Caco-2 (cell line): Measurements from ENCODE around the gene KCNIP1. TPM values are rescaled to one million over a fixed set of nuclear protein-coding genes. Genes with fewer than 3 reads are reported as not detected.

ENCODE experiments used
- BruUV-seq: library from RNA; stranded (reverse); fragments of 400-500 nt; replicated peaks from 2 replicates; lab custom pipeline; 2021; lab: Mats Ljungman, UMichigan
- CTCF ChIA-PET: fragments of 300-600 bp; sonication (Branson Sonifier 250); formaldehyde crosslinking; loops from one replicate; lab custom pipeline; 2022; ENCODE audit warnings: antibody characterized with exemption; lab: Charles Lee
- POLR2A ChIA-PET: fragments of 300-600 bp; sonication (Branson Sonifier 250); formaldehyde crosslinking; loops from one replicate; lab custom pipeline; 2022; ENCODE audit warnings: antibody characterized with exemption; lab: Charles Lee
- DNase-seq, 2 experiments: peaks; one replicate each; pipeline versions ENCODE4 v3.0.0 to v3.0.0-alpha.2; 2020 to 2022
- H3K27me3 ChIP-seq: replicated peaks from 2 replicates; pipeline ENCODE4 v1.6.0; 2011; ENCODE audit warnings: low read length; ENCODE audit not compliant: control insufficient read depth, insufficient read depth
- H3K36me3 ChIP-seq: 2 replicates; pipeline ENCODE4 v1.5.1; 2011; ENCODE audit warnings: low read length; ENCODE audit not compliant: control insufficient read depth, insufficient read depth
- H3K4me1 ChIP-seq: fragments of 250-450 bp; sonication (Bioruptor Pico); 2 replicates; pipeline ENCODE4 v1.5.1; 2020; ENCODE audit warnings: mild to moderate bottlenecking
- H3K4me3 ChIP-seq: 2 replicates; pipeline ENCODE4 v1.5.1; 2011; ENCODE audit warnings: low read depth, mild to moderate bottlenecking, control low read depth, low read length
- H3K9me3 ChIP-seq: fragments of 250-450 bp; sonication (Bioruptor Pico); 2 replicates; pipeline ENCODE4 v1.5.1; 2020; ENCODE audit warnings: mild to moderate bottlenecking, moderate library complexity
- H3K27ac Mint-ChIP-seq: one replicate; pipeline ENCODE4 v1.8.0; 2022; ENCODE audit warnings: mixed read lengths; ENCODE audit not compliant: unreplicated experiment
- H3K27me3 Mint-ChIP-seq: one replicate; pipeline ENCODE4 v1.8.0; 2022; ENCODE audit warnings: mixed read lengths; ENCODE audit not compliant: insufficient read depth, unreplicated experiment
- H3K36me3 Mint-ChIP-seq: one replicate; pipeline ENCODE4 v1.8.0; 2022; ENCODE audit warnings: mild to moderate bottlenecking, mixed read lengths; ENCODE audit not compliant: insufficient read depth, unreplicated experiment
- H3K4me1 Mint-ChIP-seq: one replicate; pipeline ENCODE4 v1.8.0; 2022; ENCODE audit warnings: low read depth, mixed read lengths; ENCODE audit not compliant: unreplicated experiment
- H3K4me3 Mint-ChIP-seq: one replicate; pipeline ENCODE4 v1.8.0; 2022; ENCODE audit warnings: mild to moderate bottlenecking, moderate library complexity, mixed read lengths; ENCODE audit not compliant: unreplicated experiment
- H3K9me3 Mint-ChIP-seq: one replicate; pipeline ENCODE4 v1.8.0; 2022; ENCODE audit warnings: mixed read lengths; ENCODE audit not compliant: unreplicated experiment
- CTCF ChIP-seq, 2 experiments: fragments of 200-600 bp in 1 of 2; IDR thresholded peaks; 1 replicate in 1 of 2; 2 replicates in 1 of 2; pipeline versions ENCODE4 v1.5.1 to v1.8.0; 2011 to 2022; ENCODE audit warnings: antibody characterized with exemption in 1 of 2, control low read depth in 1 of 2, inconsistent platforms in 1 of 2, low read depth in 1 of 2, low read length in 1 of 2, mild to moderate bottlenecking in 1 of 2, moderate library complexity in 1 of 2; ENCODE audit not compliant: insufficient read depth in 1 of 2, severe bottlenecking in 1 of 2, unreplicated experiment in 1 of 2
- intact Hi-C: fragments of 100-400 bp; cut with micrococcal nuclease; formaldehyde crosslinking; loops from one replicate; pipeline ENCODE4 v1.10.0; 2022; ENCODE audit not compliant: unreplicated experiment
- total RNA-seq: library from RNA; stranded (reverse); gene quantifications from 2 replicates; pipeline ENCODE4 v1.2.3, GENCODE V29; 2022

Gene KCNIP1
- total RNA-seq, 1 experiment from 2014 or later: not detected

DNA sequence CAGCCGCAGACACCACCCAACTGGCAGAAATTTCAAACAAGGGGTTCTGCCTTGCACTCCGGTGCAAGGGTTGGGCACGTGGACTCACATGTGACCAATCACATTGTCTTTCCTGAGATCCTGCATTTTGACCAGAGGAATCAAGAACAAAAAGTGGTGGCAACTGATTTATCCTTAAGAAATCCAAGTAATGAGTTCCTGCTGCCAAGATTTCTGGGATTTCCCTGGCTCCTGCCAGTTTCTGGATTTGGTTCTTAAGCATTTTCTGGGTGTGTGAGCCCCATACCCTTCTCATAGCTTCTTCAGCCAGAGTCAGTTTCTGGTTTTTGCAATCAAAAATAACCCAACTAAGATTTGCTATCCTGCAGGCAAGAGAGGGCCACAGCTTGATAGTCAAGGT is 17.4 kb upstream of the KCNIP1 start:
- Mint-ChIP-seq H3K4me3 (no peak overlapping the region), H3K9me3 (no peaks in the 10 kb centered on the region), H3K4me1 (peaks cover 13% of the 10 kb centered on the region), H3K36me3 (no peaks in the 10 kb centered on the region), H3K27me3 (no peaks in the 10 kb centered on the region), H3K27ac (no peak overlapping the region)
- Histone ChIP-seq H3K9me3 (no peaks in the 10 kb centered on the region), H3K4me1 (0 out of 2 replicates have a peak, but pooled peaks cover 3% of the 10 kb centered on the region), H3K4me3 (no peak overlapping the region), H3K27me3 (no peaks in the 10 kb centered on the region), H3K36me3 (no peaks in the 10 kb centered on the region)
- TF ChIP-seq CTCF (IDR thresholded peaks at IDR 0.05; ENCODE audit: insufficient read depth in 1 of 2, low read depth in 1 of 2, low read length in 1 of 2, severe bottlenecking in 1 of 2, unreplicated experiment in 1 of 2): no peak
- CTCF ChIA-PET: no interaction called here
- POLR2A ChIA-PET: no interaction called here
- DNase-seq: no peak
- no TSS peak for BruUV-seq
- intact Hi-C loops: no loop called here

DNA sequence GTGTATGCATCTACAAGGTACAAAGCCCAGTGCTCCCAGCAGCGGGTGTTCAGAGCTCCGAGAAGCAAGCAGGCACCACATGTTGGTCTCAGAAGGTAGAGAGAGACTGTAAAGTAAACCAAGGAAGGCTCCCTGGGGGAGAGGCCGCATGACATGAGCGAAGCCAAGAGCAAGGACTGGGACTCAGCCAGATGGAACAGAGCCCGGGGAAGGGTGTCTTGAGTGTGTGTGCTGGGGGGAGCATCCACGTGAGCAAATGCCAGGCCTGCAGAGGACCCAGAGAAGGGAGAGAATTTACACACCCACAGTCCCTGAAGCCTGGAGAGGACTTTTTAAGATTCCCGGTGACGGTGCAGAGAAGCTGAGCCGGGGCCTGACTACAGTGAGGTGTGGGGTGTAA is 15.2 kb upstream of the KCNIP1 start:
- no peak overlapping the region for H3K27ac Mint-ChIP-seq
- H3K4me3 Mint-ChIP-seq: no peak overlapping the region
- BruUV-seq: no TSS peak
- no peak for DNase-seq
- no peaks in the 10 kb centered on the region for H3K36me3 Mint-ChIP-seq
- ChIA-PET CTCF (no interaction called here), POLR2A (no interaction called here)
- intact Hi-C loops: no loop called here
- peaks cover 13% of the 10 kb centered on the region for H3K4me1 Mint-ChIP-seq
- no peaks in the 10 kb centered on the region for H3K9me3 Mint-ChIP-seq
- H3K4me3 ChIP-seq: no peak overlapping the region
- no peaks in the 10 kb centered on the region for H3K9me3 ChIP-seq
- no peaks in the 10 kb centered on the region for H3K27me3 Mint-ChIP-seq
- TF ChIP-seq CTCF (IDR thresholded peaks at IDR 0.05; ENCODE audit: insufficient read depth in 1 of 2, low read depth in 1 of 2, low read length in 1 of 2, severe bottlenecking in 1 of 2, unreplicated experiment in 1 of 2): no peak
- H3K4me1 ChIP-seq: 0 out of 2 replicates have a peak, but pooled peaks cover 3% of the 10 kb centered on the region
- H3K27me3 ChIP-seq: no peaks in the 10 kb centered on the region
- no peaks in the 10 kb centered on the region for H3K36me3 ChIP-seq

DNA sequence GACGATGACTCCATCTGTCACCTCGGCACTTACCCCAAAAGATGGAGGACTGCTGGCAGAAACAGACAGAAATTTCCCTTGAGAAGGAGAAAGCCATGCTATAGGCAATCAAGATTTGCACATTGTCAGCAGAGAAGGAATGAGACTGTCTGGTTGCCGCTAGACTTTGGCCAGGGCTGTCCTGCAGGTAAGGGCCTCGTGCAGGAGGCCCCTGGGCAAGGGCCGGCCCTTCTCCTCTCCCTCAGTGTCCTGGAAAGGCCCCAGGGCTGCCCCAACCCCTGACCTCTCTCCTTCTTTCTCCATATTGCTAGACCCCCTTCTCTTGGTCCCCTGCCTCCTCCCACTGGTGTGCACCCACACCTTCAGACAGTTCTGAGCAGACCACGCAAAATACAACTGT is 14.6 kb upstream of the KCNIP1 start:
- POLR2A ChIA-PET: no interaction called here

More for the DNA sequence above, 14.6 kb upstream of the KCNIP1 start:
- no peak overlapping the region for H3K4me3 ChIP-seq
- H3K27me3 ChIP-seq: no peaks in the 10 kb centered on the region
- Mint-ChIP-seq H3K4me3 (no peak overlapping the region), H3K36me3 (no peaks in the 10 kb centered on the region), H3K4me1 (peaks cover 8% of the 10 kb centered on the region), H3K9me3 (no peaks in the 10 kb centered on the region), H3K27me3 (no peaks in the 10 kb centered on the region), H3K27ac (no peak overlapping the region)
- H3K36me3 ChIP-seq: no peaks in the 10 kb centered on the region
- CTCF ChIA-PET: no interaction called here
- no TSS peak for BruUV-seq
- no peak for DNase-seq
- H3K9me3 ChIP-seq: no peaks in the 10 kb centered on the region
- TF ChIP-seq CTCF (IDR thresholded peaks at IDR 0.05; ENCODE audit: insufficient read depth in 1 of 2, low read depth in 1 of 2, low read length in 1 of 2, severe bottlenecking in 1 of 2, unreplicated experiment in 1 of 2): no peak
- 0 out of 2 replicates have a peak, but pooled peaks cover 3% of the 10 kb centered on the region for H3K4me1 ChIP-seq
- intact Hi-C loops: no loop called here
